ACHN (cell line): ENCODE data around the gene SPTBN1.

ENCODE experiments used
- DNase-seq: peaks from one replicate; pipeline ENCODE4 v3.0.0-alpha.2; 2015
- in situ Hi-C: cut with HindIII; loops from 2 replicates; pipeline ENCODE4 v1.10.0; 2017; ENCODE audit warnings: low sequenced_read_pairs, low pct_ligation_motif_present, low pct_unique_long_range_greater_than_20kb

The SPTBN1 gene

GRCh38 chr2:54646170-54646927 is 190.2 kb downstream of the SPTBN1 start:
- in situ Hi-C loops, result no loop called here
- no peak for DNase-seq

- DNase-seq, result no peak
- in situ Hi-C loops, result no loop called here
These were observed 192.1 kb downstream of the SPTBN1 start for GRCh38 chr2:54648256-54648655.

- DNase-seq, result no peak
- in situ Hi-C loops, result no loop called here
These were observed 193.1 kb downstream of the SPTBN1 start for GRCh38 chr2:54649191-54649590.

GRCh38 chr2:54649633-54650032 is 193.5 kb downstream of the SPTBN1 start:
- in situ Hi-C loops, result no loop called here
- DNase-seq, result no peak

- in situ Hi-C loops, result no loop called here
- no peak for DNase-seq
These were observed 194.5 kb downstream of the SPTBN1 start for GRCh38 chr2:54650612-54651011.

- DNase-seq, result no peak
- in situ Hi-C loops, result no loop called here
These were observed 195.2 kb downstream of the SPTBN1 start for GRCh38 chr2:54651291-54651690.

- DNase-seq, result peak; percentile 55
These were observed 196.4 kb downstream of the SPTBN1 start for GRCh38 chr2:54652540-54652939.

GRCh38 chr2:54653572-54654204 is 197.6 kb downstream of the SPTBN1 start:
- in situ Hi-C loops, result no loop called here
- no peak for DNase-seq

More at GRCh38 chr2:54652540-54652939, 196.4 kb downstream of the SPTBN1 start:
- in situ Hi-C loops, result no loop called here

- in situ Hi-C loops, result no loop called here
- DNase-seq, result no peak
These were observed 199.1 kb downstream of the SPTBN1 start for GRCh38 chr2:54655046-54655809.

GRCh38 chr2:54656863-54657262 is 200.7 kb downstream of the SPTBN1 start:
- in situ Hi-C loops, result no loop called here
- no peak for DNase-seq

- DNase-seq, result peak; percentile 68
- in situ Hi-C loops, result no loop called here
These were observed 201.5 kb downstream of the SPTBN1 start for GRCh38 chr2:54657664-54658083.

- DNase-seq, result no peak
These were observed 202.5 kb downstream of the SPTBN1 start for GRCh38 chr2:54658564-54659071.

GRCh38 chr2:54659527-54659926 is 203.4 kb downstream of the SPTBN1 start:
- DNase-seq, result no peak
- in situ Hi-C loops, result no loop called here

More at GRCh38 chr2:54658564-54659071, 202.5 kb downstream of the SPTBN1 start:
- in situ Hi-C loops, result no loop called here

GRCh38 chr2:54660752-54661151 is 204.6 kb downstream of the SPTBN1 start:
- in situ Hi-C loops, result no loop called here
- DNase-seq, result no peak

- no peak for DNase-seq
- in situ Hi-C loops, result no loop called here
These were observed 207.4 kb downstream of the SPTBN1 start for GRCh38 chr2:54663424-54664030.

- in situ Hi-C loops, result no loop called here
- no peak for DNase-seq
These were observed 208.2 kb downstream of the SPTBN1 start for GRCh38 chr2:54664238-54664786.

- in situ Hi-C loops, result no loop called here
- DNase-seq, result peak; percentile 67
These were observed 209.3 kb downstream of the SPTBN1 start for GRCh38 chr2:54665436-54665856.

GRCh38 chr2:54666131-54666633 is 210.1 kb downstream of the SPTBN1 start:
- DNase-seq, result no peak
- in situ Hi-C loops, result no loop called here
